Measurements from ENCODE around the gene APOC3. TPM values are rescaled to one million over a fixed set of nuclear protein-coding genes. Genes with fewer than 3 reads are reported as not detected.
A peak's percentile ranks its signal among the peaks of the same experiment; 100 is the strongest.

The APOC3 gene
- total RNA-seq, 1 donor: not detected

- peak; percentile 70 for DNase-seq (ENCODE audit: low read depth)
- TF ChIP-seq, protein P1, sequence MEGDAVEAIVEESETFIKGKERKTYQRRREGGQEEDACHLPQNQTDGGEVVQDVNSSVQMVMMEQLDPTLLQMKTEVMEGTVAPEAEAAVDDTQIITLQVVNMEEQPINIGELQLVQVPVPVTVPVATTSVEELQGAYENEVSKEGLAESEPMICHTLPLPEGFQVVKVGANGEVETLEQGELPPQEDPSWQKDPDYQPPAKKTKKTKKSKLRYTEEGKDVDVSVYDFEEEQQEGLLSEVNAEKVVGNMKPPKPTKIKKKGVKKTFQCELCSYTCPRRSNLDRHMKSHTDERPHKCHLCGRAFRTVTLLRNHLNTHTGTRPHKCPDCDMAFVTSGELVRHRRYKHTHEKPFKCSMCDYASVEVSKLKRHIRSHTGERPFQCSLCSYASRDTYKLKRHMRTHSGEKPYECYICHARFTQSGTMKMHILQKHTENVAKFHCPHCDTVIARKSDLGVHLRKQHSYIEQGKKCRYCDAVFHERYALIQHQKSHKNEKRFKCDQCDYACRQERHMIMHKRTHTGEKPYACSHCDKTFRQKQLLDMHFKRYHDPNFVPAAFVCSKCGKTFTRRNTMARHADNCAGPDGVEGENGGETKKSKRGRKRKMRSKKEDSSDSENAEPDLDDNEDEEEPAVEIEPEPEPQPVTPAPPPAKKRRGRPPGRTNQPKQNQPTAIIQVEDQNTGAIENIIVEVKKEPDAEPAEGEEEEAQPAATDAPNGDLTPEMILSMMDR (IDR thresholded peaks at IDR 0.05; ENCODE audit: insufficient read depth, low read length): no peak
- H3K4me3 ChIP-seq (ENCODE audit: low read depth, low read length): no peak overlapping the region
Measured at GRCh38 chr11:116792869-116793771, 36.6 kb upstream of the APOC3 start.

- DNase-seq (ENCODE audit: low read depth): no peak
- no peak overlapping the region for H3K4me3 ChIP-seq (ENCODE audit: low read depth, low read length)
- TF ChIP-seq, protein P1 (IDR thresholded peaks at IDR 0.05; ENCODE audit: insufficient read depth, low read length): no peak
Measured at GRCh38 chr11:116793772-116794097, 36.0 kb upstream of the APOC3 start.

DNA sequence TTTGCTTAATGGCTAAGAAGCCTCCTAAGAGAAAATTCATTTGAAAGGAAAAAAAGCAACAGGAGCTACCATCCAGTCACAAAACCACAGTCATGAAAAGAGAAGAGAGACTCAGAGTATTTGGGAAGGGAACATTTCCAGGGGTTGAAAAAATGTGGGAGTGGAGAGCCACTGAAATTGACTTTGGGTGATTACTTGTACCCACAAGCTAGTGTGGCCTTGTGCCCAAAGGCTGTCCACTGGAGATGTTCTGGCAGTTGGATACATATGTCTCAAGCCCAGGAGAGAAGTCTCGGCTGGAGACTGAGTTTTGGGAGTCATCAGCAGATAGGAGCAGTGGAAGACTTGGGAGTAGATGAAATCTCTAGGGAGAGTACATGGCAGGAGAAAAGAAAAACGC, 34.9 kb upstream of the APOC3 start:
- DNase-seq (ENCODE audit: low read depth): no peak
- no peak overlapping the region for H3K4me3 ChIP-seq (ENCODE audit: low read depth, low read length)
- TF ChIP-seq, protein P1 (IDR thresholded peaks at IDR 0.05; ENCODE audit: insufficient read depth, low read length): no peak

GRCh38 chr11:116796548-116796947, 33.2 kb upstream of the APOC3 start:
- TF ChIP-seq, protein P1 (IDR thresholded peaks at IDR 0.05; ENCODE audit: insufficient read depth, low read length): no peak
- H3K4me3 ChIP-seq (ENCODE audit: low read depth, low read length): no peak overlapping the region
- no peak for DNase-seq (ENCODE audit: low read depth)

- H3K4me3 ChIP-seq (ENCODE audit: low read depth, low read length): no peak overlapping the region
- TF ChIP-seq, protein P1 (IDR thresholded peaks at IDR 0.05; ENCODE audit: insufficient read depth, low read length): no peak
- DNase-seq (ENCODE audit: low read depth): no peak
Measured at GRCh38 chr11:116797816-116798215, 31.9 kb upstream of the APOC3 start.

DNA sequence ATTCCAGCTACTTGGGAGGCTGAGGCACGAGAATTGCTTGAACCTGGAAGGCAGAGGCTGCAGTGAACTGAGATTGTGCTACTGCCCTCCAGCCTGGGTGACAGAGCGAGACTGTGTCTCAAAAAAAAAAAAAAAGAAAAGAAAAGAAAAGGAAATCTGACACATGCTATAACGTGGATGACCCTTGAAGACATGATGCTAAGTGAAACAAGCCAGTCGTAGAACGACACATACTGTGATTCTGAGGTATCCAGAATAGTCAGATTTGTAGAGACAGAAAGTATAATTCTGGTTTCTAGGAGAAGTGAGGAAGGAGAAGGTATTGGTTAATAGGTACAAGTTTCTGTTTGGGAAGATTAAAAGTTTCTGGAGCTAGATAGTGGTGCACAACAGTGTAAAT, 31.3 kb upstream of the APOC3 start:
- TF ChIP-seq, protein P1 (IDR thresholded peaks at IDR 0.05; ENCODE audit: insufficient read depth, low read length): no peak
- no peak overlapping the region for H3K4me3 ChIP-seq (ENCODE audit: low read depth, low read length)
- DNase-seq (ENCODE audit: low read depth): no peak
